Suprapubic skin (tissue), 3 donors: ENCODE data around the gene SRSF3.

ENCODE experiments used
- CTCF ChIP-seq, 2 donors: fragments of 200-600 bp in 1 of 2; fragments of 450-650 bp in 1 of 2; sonication (generic) in 1 of 2; IDR thresholded peaks; one replicate each; pipeline ENCODE4 v1.5.1; 2016 to 2019; ENCODE audit warnings: antibody characterized with exemption in 2 of 2, mild to moderate bottlenecking in 1 of 2, moderate library complexity in 1 of 2
- POLR2A ChIP-seq, 2 donors: fragments of 450-650 bp; IDR thresholded peaks; one replicate each; pipeline ENCODE4 v1.6.1; 2017; ENCODE audit warnings: antibody characterized with exemption in 2 of 2, mild to moderate bottlenecking in 2 of 2, moderate library complexity in 2 of 2

GRCh38 chr6:36580184-36580526 is 14.0 kb upstream of the SRSF3 start:
- TF ChIP-seq POLR2A (IDR thresholded peaks at IDR 0.05) = no peak
- no peak for TF ChIP-seq CTCF (IDR thresholded peaks at IDR 0.05)
